DOHH2 (cell line): Measurements from ENCODE around the gene UXT.

Source experiments
- H3F3A ChIP-seq: fragments of 200-600 bp; sonication (generic), shearing (Covaris generic); 2 replicates; pipeline ENCODE4 v1.6.0; 2016; ENCODE audit warnings: antibody characterized with exemption, mild to moderate bottlenecking; ENCODE audit not compliant: control insufficient read depth, insufficient read depth
- H3K27ac ChIP-seq: fragments of 200-600 bp; sonication (generic); 2 replicates; pipeline ENCODE4 v1.5.1; 2014; ENCODE audit warnings: low read depth, mild to moderate bottlenecking, low read length, moderate library complexity
- H3K27me3 ChIP-seq: fragments of 200-600 bp; sonication (generic); 2 replicates; pipeline ENCODE4 v1.6.1; 2014; ENCODE audit warnings: mild to moderate bottlenecking, low read length, mixed read lengths; ENCODE audit not compliant: control insufficient read depth
- H3K36me3 ChIP-seq: fragments of 200-600 bp; sonication (generic); 2 replicates; pipeline ENCODE4 v1.6.1; 2014; ENCODE audit warnings: mild to moderate bottlenecking, low read length, moderate library complexity, mixed read lengths; ENCODE audit not compliant: control insufficient read depth
- H3K4me1 ChIP-seq: fragments of 200-600 bp; sonication (generic); 2 replicates; pipeline ENCODE4 v1.6.1; 2014; ENCODE audit warnings: mild to moderate bottlenecking, low read length, mixed read lengths; ENCODE audit not compliant: control insufficient read depth
- H3K4me2 ChIP-seq: fragments of 200-600 bp; sonication (generic); 2 replicates; pipeline ENCODE4 v1.6.0; 2014; ENCODE audit warnings: mild to moderate bottlenecking, low read length, moderate library complexity
- H3K4me3 ChIP-seq: fragments of 200-600 bp; sonication (generic); 2 replicates; pipeline ENCODE4 v1.5.1; 2014; ENCODE audit warnings: mild to moderate bottlenecking, low read length, mixed read lengths
- H3K79me2 ChIP-seq: fragments of 200-600 bp; sonication (generic); 2 replicates; pipeline ENCODE4 v1.6.1; 2014; ENCODE audit warnings: mild to moderate bottlenecking, low read length, mixed read lengths; ENCODE audit not compliant: control insufficient read depth
- H3K9me2 ChIP-seq: fragments of 200-600 bp; sonication (generic); replicated peaks from 2 replicates; pipeline ENCODE4 v1.6.1; 2014; ENCODE audit warnings: mild to moderate bottlenecking, low read length, mixed read lengths; ENCODE audit not compliant: control insufficient read depth
- H3K9me3 ChIP-seq: fragments of 200-600 bp; sonication (generic); 2 replicates; pipeline ENCODE4 v1.6.1; 2014; ENCODE audit warnings: antibody characterized with exemption, low read length, mixed read lengths; ENCODE audit not compliant: control insufficient read depth, insufficient read depth
- H4K20me1 ChIP-seq: fragments of 200-600 bp; sonication (generic); 2 replicates; pipeline ENCODE4 v1.6.0; 2014; ENCODE audit warnings: low read depth, mild to moderate bottlenecking, antibody characterized with exemption, low read length, moderate library complexity; ENCODE audit not compliant: control insufficient read depth, insufficient read depth
- CTCF ChIP-seq: fragments of 200-600 bp; sonication (generic); IDR thresholded peaks from one replicate; pipeline ENCODE4 v1.5.1; 2014; ENCODE audit warnings: antibody characterized with exemption, mild to moderate bottlenecking, low read depth, low read length; ENCODE audit not compliant: poor library complexity, severe bottlenecking
- EZH2phosphoT487 ChIP-seq: fragments of 200-600 bp; sonication (generic); IDR thresholded peaks from 2 replicates; pipeline ENCODE4 v1.6.1; 2017; ENCODE audit warnings: borderline replicate concordance, mild to moderate bottlenecking, antibody characterized with exemption, low read length, moderate library complexity, mixed read lengths

UXT gene

GRCh38 chrX:47613082-47613481 is 45.9 kb downstream of the UXT start:
- TF ChIP-seq CTCF (no peak), EZH2phosphoT487 (no peak)
- Histone ChIP-seq H4K20me1 (no peaks in the 10 kb centered on the region), H3K79me2 (no peaks in the 10 kb centered on the region), H3K27me3 (no peaks in the 10 kb centered on the region; the same call in 1 of the 2 replicates), H3K4me1 (no peaks in the 10 kb centered on the region), H3K4me3 (no peak overlapping the region), H3K36me3 (no peaks in the 10 kb centered on the region), H3K4me2 (no peak overlapping the region), H3K9me3 (no peaks in the 10 kb centered on the region), H3K27ac (no peak overlapping the region), H3F3A (no peaks in the 10 kb centered on the region), H3K9me2 (no peaks in the 10 kb centered on the region)

- Histone ChIP-seq H3K4me1 (no peaks in the 10 kb centered on the region), H3K36me3 (no peaks in the 10 kb centered on the region), H3K9me2 (no peaks in the 10 kb centered on the region), H3K4me2 (no peak overlapping the region), H3K9me3 (no peaks in the 10 kb centered on the region), H4K20me1 (no peaks in the 10 kb centered on the region), H3F3A (no peaks in the 10 kb centered on the region), H3K27me3 (no peaks in the 10 kb centered on the region; the same call in 1 of the 2 replicates), H3K27ac (no peak overlapping the region), H3K79me2 (no peaks in the 10 kb centered on the region), H3K4me3 (no peak overlapping the region)
- TF ChIP-seq CTCF (no peak), EZH2phosphoT487 (no peak)
These were observed 46.6 kb downstream of the UXT start for GRCh38 chrX:47612418-47612817.

GRCh38 chrX:47611926-47612325 is 47.1 kb downstream of the UXT start:
- H3K4me2 ChIP-seq = no peak overlapping the region
- H3K27me3 ChIP-seq = no peaks in the 10 kb centered on the region; the same call in 1 of the 2 replicates
- TF ChIP-seq EZH2phosphoT487 (no peak), CTCF (no peak)
- H3K27ac ChIP-seq = no peak overlapping the region
- no peaks in the 10 kb centered on the region for H3K9me2 ChIP-seq
- H4K20me1 ChIP-seq = no peaks in the 10 kb centered on the region
- no peaks in the 10 kb centered on the region for H3K79me2 ChIP-seq
- H3K4me3 ChIP-seq = no peak overlapping the region
- H3K9me3 ChIP-seq = no peaks in the 10 kb centered on the region
- no peaks in the 10 kb centered on the region for H3K4me1 ChIP-seq
- no peaks in the 10 kb centered on the region for H3K36me3 ChIP-seq
- H3F3A ChIP-seq = no peaks in the 10 kb centered on the region

GRCh38 chrX:47611489-47611888 is 47.5 kb downstream of the UXT start:
- no peaks in the 10 kb centered on the region for H3F3A ChIP-seq
- H3K27me3 ChIP-seq = no peaks in the 10 kb centered on the region; the same call in 1 of the 2 replicates
- no peaks in the 10 kb centered on the region for H3K9me3 ChIP-seq
- no peak overlapping the region for H3K4me3 ChIP-seq
- H3K36me3 ChIP-seq = no peaks in the 10 kb centered on the region
- TF ChIP-seq CTCF = no peak
- no peak overlapping the region for H3K4me2 ChIP-seq
- no peaks in the 10 kb centered on the region for H4K20me1 ChIP-seq
- H3K9me2 ChIP-seq = no peaks in the 10 kb centered on the region
- no peaks in the 10 kb centered on the region for H3K4me1 ChIP-seq
- H3K79me2 ChIP-seq = no peaks in the 10 kb centered on the region
- no peak overlapping the region for H3K27ac ChIP-seq
